Hematopoietic multipotent progenitor cell treated with erythropoietin and hydrocortisone succinate and interleukin-3 and kit ligand, for 17 days (in vitro differentiated cells): ENCODE data around the gene MPZL3.
"Not testable (repeated sequence)": the region's sequence is repeated elsewhere in the genome, so short reads cannot be mapped to it uniquely, and the experiment has no call there.

Experiments
- DNase-seq: peaks from one replicate; pipeline ENCODE4 v3.0.0-alpha.2; 2015; ENCODE audit warnings: low spot score

Gene MPZL3

DNA sequence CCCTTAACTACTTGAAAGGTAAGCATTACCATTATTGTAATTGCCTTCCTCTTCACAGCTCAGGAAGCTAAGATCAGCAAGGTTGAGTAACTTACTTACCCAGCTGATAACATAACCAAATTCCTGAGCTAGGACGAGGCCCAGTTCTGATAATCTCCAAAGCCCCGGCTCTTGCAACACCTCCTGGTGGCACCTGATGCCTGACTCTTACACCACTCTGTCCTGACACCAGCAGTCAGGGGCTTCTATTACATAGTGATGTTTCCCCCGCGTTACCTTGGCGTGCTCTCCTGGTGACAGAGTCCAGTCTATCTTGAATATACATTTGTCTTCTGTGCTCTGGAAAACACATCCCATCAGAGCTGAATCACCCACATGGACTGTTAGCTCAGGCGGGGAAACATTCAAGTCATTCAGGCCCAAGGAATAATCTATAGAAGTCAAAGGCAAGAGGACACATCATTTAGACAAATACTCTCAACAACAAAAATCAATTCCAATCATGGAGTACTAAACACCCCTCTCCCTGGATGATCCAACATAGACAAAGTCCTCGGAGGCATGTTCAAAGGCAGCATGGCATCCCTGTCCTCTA lies 39.9 kb downstream of the MPZL3 start:
- no peak for DNase-seq

DNA sequence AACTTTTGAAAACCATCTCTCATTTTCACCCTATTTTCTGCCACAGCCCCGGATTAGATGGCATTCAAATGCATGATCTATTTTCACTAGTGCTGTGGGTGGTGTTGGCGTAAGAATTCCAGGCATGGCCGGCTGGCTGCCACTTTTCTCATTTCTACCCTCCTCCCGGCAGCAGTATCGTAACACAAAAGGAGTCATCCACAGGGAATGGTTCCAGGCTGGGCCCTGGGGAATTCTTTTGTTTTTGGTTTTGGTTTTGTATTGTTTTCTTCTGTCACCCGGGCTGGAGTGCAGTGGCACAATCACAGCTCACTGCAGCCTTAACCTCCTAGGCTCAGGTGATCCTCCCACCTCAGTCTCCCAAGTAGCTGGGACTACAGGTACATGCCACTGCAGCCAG lies 41.2 kb downstream of the MPZL3 start:
- DNase-seq: no peak

DNA sequence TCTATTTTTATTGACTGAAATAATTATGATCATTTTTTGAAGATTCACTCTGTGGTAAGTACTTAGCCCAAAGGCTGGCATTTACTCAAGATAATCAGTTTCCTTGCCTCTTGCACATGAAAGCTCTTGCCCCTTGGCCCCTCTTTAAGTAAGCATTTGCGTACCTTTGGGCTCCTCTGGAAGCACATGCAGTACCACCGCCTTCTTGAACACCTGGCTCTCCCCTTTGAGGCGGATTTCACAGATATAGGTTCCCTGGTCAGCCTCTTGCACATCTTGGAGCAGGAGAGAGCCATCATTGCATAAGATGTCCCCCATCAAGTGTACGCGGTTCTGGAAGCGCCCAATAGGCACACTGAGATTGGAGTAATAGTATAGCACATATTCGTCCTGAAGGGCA lies 41.8 kb downstream of the MPZL3 start:
- DNase-seq: no peak

DNA sequence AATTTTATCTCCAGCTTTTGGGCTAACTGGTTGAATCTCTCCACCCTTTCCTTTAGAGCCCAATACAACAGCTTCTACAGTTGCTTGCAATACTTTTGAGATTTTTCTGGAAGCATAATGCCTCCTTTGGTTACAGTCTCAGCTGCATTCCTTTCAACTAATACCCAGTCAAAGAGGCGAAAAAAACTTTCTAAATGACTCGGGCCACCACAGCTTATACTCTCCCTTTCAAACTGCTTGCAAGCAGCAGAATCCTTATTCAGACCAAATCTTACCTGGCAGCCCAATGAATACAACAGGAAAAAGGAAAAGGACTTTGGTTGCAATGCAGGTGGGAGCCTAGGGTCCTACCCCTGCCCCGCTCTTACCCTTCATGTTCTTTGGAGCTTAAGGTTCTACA lies 43.1 kb downstream of the MPZL3 start:
- DNase-seq: no peak

DNA sequence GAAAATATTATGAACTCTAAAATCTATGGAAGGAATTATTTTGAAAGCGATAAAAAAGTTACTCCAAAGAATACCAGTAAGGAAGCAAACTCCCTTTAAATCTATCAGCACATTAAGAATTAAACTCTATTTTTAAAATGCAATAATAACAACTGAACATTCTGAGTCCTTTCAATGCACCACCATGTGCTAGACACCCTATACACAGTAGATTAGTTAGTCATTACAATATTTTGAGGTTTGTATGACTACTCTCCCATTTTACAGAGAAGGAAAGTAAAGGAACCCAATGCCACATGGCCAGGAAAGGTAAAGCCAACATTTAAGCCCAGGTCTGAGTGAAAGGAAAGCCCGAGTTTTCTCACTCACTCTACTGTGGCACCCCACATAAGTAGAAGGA lies 45.1 kb downstream of the MPZL3 start:
- no peak for DNase-seq

DNA sequence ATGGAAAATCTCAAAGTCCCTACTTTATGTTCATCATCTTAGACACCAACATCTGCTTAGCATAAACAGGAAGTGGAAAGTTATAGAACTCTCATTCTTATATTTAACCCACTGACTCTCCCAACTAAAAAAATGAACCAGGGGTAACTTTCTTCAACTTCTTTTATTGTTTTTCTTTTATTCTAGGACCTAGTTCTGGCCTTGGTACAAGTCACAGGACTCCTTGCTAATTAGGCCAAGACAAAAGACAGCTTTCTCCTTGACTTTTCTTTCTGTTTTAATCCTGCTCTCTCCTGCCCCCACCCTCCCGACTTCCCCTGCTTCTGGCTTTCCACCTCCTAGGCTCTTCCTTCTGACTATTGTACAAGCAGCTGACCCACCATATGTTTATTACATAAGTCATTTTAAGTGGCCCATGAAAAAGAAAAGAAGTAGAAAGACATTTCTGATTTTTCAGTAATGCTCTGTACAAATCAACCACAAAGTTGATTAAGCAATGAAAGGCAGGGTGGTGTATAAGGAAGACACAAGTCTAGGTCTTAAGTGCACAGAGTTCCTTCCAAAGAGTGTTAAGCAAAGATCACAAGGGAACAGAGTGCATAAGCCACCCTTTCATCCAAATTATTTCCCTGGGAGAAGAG lies 45.7 kb downstream of the MPZL3 start:
- no peak for DNase-seq

DNA sequence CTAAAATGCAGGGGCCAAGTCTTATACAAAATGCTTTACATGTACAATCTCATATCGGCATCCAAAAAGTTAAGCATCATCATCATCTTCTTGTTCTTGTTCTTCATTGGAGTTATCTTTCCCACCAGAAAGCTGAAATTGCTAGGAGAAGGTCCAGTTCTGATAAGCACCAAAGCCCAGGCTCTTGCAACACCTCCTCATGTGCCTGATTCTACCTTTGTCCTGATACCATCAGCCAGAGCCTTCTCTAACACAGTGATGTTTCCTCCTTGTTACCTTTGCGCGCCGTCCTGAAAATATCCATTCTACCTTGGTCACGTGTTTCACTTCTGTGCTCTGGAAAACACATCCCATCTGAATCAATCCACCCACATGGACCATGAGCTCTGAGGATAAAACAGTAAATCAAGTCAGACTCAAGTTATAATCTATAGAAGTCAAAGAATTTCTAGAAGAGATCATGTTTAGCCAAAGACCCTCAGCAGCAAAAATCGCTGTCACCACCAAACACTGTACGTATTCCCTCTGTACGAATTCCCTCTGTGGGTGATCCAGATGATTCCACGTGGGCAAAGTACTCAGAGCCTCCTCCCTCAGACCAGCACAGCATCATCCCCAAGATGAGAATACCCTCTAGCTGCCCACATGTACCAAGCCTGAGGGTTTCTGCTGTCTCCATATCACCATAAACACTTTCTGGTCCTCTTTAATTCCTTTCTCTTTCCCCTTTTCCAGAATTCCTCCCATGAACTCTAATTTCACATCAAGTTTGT lies 46.4 kb downstream of the MPZL3 start:
- DNase-seq: no peak

DNA sequence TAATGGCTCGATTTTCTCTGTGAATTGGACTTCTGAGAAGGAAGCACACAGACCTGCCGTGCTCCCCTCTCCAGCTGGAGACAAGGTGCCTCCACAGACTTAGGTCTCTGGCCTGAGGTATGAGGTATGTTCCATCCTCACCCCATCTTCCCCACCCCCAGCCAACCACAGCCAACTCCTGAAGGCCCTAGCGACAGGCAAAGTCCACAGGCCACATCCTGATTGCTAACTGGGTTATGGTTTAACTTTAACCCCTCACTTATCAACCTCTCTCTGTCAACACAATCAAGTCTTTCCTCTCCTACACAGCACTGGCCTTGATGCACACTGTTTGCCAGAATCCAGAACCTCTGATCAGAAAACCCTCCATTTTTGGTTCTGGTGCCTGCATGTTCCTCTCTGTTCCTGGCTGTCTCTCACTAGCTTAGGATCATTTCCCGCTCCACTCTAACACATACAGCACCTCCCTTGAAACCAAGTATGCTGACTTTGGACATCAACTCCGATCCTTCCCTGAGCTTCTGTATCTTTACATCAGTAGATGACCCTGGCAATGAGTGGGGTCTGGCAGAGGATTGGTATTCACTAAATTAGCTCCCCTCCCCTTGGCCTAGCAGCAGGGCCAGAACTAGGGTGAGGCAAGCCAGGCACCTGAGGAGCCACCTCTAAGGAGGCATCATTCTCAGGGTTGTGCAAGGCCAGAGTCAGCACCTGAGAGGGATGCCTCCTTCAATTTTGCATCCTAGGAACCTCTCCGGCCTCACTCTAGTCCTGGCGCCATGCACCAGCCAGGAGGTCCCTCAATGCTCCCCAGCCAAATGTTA lies 49.4 kb downstream of the MPZL3 start:
- no peak for DNase-seq

DNA sequence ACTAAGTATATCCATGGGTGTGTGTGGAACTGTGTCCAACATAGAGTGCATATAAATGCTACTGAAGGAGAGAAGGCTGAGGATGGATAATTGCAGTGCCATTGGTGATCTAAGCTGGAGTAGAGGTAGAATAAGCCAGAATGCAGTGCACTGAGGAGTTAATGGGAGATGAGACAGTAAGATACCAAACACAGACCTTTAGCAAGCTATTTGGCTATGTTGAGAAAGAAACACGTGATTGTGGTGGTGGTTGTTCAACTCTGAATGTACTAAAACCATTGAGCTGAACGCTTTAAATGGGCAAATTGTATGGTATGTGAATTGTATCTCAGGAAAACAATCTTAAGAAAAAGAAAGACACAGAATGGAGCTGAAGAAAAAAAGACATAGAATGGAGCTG lies 50.2 kb downstream of the MPZL3 start:
- DNase-seq: no peak

DNA sequence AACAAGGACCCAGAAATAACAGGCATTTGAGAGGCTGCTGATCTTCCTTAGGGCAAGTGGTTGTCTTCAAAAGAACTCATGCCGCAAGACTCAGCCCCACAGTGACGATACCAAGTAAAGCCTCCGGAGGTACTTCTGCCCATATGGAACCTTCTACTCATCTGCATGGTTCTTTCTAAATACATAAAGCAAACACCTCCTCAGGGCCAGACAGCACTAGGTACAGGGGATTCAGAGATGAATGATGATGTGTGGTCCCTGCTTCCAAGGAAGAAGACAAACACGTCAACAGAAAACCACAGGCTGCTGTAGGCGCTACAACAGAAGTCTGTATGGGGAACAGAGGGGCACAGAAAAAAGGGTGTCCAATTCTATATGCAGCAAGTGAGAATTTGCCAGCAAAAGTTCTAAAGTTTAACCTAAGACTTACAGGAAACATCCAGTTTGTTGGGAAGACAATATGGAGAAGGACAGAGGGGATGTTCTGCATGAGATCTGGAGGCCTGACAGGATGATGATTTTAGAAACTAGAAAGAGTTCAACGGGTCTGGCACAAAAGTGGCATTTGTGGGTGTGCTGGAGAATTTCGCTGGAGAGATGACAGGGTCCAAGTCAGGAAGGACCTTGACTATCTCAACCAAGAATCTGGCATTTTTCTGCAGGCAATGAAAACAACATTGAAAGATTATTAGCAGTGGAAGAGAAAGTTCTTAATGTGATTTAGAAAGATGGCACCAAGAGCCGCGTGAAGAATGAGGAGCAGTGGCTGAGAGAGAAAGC lies 51.1 kb downstream of the MPZL3 start:
- DNase-seq: no peak

DNA sequence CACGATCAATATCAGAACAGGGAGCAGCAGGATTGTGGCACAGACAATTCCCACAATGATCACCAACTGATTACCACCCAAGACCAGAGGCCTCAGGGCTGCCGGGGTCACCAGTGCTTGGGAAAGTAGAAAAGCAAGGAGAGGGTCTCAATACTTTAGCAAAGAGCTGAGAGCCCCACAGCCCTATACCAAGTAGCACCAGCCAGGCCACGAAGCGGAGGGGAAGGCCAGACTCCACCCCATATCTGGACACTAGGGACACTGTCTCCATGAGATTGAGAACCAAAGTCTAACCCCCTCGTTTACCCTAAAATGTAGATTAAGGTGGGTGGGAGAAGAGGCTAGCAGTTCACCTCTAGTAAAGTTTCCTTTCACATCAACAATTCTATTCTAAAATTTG lies 51.7 kb downstream of the MPZL3 start:
- no peak for DNase-seq

DNA sequence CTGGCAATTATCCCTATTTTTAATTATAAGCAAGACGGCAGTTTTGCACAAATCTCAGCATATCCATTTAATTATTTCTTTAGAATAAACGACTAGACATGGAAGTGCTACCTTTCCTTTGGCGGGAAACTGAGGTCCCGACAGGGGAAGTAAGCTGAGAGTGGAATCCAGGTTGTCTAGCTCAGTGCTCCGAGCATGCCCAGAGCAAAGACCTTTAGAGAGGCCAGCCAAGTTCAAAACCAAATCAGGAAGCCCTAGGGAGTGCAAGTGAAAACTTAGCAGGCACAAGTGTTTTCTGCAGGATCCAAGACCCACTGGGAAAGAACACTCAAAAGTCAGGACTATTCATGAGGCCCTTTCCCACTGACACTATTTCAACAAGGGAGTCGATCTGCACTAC lies 53.0 kb downstream of the MPZL3 start:
- DNase-seq: no peak

DNA sequence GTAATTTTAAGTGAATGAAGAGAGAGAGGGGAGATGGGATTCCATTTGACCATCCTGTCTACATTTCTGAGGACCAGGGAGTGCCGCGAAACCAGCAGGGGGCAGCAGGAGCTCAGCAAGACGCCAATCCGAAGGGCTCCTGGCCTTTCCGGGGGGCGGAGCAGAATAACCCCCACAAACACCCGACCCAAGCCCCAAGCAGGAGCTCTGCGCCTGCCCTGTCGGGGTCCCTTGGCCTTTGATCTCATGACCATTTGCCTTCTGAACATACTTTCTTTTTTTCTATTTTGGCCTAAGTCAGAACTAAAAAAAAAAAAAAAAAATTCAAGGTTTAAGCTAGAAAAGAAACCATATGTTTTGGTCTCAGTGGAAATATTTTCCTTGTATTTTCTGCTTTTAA lies 53.8 kb downstream of the MPZL3 start:
- peak; percentile 67 for DNase-seq

DNA sequence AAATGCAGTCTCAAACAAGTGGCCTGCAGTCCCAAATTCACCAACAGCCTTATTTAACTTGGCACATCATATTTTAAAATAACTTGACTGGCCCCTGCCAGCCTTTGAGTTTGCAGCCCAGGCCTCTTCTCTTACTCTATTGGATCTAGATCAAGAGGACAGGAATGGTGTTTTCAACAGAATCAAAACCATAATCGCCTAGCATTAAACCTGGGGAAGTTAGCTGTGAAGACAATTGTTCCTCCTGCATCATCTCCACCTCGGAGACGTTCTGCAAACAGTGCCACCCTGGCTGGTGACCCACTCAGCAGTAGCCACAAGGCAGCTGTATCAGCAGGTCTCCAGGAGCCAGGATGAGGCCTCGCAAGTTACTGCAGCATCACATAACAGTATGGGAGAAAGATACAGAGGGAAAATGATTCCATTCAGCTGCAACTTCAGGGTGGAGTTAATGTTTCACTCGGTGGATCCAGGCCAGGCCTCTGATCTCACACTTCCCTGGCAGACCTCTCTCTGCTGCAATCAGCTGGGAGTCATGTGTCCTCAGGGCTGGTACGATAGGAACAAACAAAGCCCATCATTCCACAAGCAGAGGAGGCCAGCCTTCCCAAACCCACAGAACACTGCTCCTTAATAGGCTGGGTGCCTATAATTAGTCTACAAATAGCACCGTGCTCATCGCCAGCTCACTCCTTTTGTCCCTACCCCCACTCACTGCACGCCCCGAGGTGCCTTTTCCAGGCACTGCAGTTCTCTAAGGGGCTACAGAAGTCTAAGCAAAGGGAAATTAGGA lies 57.1 kb downstream of the MPZL3 start:
- DNase-seq: no peak

DNA sequence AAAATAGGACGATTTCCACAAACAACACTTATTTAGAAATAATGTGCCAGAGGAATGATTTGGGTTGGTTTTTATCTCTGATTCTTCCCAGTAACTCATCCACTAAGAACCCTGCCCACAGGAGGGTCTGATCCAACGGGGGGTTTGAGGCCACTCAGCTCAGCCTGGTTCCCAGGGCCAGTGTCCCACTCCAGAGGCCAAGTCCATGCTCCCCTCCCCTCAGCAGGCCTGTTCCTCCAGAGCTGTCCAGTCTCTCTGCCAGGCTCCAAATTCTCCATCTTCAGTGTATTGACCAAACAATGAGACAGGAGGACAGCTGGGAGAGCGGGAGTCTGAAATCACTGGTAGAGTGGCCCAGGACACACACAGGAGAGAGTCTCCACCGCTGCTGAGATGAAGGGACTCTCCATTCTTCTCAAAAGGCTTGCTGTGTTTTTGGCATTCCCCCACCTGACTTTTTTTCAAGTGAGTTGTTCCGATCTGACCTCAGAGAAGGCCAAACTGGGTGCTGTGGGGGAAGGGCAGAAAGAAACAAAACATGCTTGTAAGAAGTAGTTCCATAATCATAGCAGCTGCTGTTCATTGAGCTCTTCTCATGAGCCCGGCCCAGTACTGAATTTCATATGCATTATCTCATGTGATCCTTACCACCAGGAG lies 58.1 kb downstream of the MPZL3 start:
- no peak for DNase-seq

DNA sequence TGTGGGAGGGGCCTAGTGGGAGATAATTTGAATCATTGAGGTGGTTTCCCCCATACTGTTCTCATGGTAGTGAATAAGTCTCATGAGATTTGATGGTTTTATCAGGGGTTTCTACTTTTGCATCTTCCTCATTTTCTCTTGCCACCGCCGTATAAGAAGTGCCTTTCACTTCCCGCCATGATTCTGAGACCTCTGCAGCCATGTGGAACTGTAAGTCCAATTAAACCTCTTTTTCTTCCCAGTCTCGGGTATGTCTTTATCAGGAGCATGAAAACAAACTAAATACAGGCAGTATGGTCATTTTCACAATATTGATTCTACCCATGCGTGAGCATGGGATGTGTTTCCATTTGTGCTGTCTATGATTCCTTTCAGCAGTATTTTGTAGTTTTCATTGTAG lies 59.3 kb downstream of the MPZL3 start:
- DNase-seq: not testable (repeated sequence)

DNA sequence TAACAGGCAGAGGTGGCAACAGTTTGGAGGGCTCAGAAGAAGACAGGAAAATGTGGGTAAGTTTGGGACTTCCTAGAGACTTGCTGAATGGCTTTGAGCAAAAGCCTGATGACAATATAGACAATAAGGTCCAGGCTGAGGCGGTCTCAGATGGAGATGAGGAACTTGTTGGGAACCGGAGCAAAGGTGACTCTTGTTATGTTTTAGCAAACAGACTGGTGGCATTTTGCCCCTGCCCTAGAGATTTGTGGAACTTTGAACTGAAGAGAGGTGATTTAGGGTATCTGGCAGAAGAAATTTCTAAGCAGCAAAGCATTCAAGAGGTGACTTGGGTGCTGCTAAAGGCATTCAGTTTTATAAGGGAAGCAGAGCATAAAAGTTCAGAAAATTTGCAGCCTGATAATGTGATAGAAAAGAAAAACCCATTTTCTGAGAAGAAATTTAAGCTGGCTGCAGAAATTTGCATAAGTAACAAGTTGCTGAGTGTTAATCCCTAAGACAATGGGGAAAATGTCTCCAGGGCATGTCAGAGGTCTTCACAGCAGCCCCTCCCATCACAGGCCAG lies 61.1 kb downstream of the MPZL3 start:
- not testable (repeated sequence) for DNase-seq

DNA sequence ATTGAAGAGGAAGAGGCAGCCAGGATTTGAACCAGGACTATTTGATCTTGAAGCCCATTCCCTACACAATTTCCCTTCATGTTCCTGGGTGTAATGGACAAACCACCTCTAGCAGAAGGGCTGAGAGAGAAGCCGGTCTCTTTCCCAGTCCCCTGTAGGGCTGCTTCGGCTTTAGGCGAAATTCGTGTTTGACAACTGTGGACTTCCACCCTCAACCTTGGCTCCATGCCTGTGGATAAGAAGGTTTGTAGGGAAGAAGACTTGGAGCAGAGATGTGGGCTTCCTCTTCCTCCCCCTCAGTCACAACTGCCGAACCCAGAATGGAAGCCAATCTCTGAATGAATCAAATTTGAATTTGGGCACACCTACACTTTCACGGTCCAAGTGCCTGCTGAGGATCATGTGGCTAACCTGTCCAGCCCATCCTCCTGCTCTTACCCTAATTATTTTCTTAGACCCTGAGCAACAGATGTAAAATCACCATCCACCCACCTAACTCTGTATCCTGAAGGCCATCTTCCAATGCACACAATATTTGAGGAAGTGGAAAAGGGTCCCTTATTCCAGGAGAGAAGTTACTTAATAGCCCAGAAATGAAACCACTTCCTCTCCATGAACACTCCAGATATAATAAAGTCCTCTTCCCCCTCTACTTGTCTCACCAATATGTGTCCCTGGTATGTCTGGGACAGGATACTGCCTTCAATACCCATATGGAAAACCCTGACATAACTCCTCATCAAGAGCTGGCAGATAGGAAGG lies 65.6 kb downstream of the MPZL3 start:
- DNase-seq: no peak

DNA sequence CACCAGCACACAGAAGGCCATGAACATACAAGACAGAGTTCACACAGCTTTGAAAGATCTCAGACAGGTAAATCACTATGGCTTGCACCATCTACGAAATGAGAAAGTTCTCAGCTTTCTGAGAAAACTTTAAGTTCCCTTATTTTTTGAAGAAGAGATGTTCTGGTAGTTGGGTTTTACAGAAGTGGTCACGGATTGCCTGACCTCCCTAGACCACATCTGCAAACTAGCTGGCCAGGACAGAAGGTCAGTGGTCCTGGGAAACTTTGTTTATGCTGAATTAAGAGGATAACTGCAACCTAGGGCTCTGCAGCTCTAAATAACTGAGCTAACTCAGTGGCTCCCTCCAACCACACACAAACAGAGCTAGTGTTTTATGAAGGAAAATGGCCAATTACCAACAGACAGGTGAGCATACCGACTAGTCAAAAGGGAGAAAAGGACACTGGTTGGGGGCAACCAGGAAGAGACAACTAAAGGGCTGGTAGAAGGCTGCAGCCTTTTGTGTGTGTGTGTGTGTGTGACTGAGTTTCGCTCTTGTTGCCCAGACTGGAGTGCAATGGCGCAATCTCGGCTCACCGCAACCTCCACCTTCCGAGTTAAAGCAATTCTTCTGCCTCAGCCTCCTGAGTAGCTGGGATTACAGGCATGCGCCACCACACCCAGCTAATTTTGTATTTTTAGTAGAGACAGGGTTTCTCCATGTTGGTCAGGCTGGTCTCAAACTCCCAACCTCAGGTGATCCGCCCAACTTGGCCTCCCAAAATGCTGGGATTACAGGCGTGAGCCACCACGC lies 67.2 kb downstream of the MPZL3 start:
- DNase-seq: no peak
